Heart left ventricle (tissue), 16 donors: ENCODE measurements around the gene CLCN1. TPM values are rescaled to one million over a fixed set of nuclear protein-coding genes. Genes with fewer than 3 reads are reported as not detected.
A peak's percentile ranks its signal among the peaks of the same experiment; 100 is the strongest.

Experiments used
- ATAC-seq, 4 donors: fragments of 200-7000 bp; cut with Tn5 transposase; one replicate each; pipeline ENCODE4 v1.9.1; 2020 to 2022; ENCODE audit warnings: moderate library complexity in 4 of 4, mild to moderate bottlenecking in 3 of 4, moderate number of reproducible peaks in 1 of 4
- DNase-seq, 5 donors: peaks; one replicate each; pipeline ENCODE4 v3.0.0-alpha.2; 2020
- H3K27ac ChIP-seq, 12 donors: fragments of 200-600 bp; sonication (generic) in 4 of 12; one replicate each; pipeline versions ENCODE4 v1.5.0 to v1.8.0; 2016 to 2022; ENCODE audit warnings: mild to moderate bottlenecking in 2 of 12
- H3K27me3 ChIP-seq, 9 donors: fragments of 200-600 bp; sonication (generic) in 2 of 9; one replicate each; pipeline versions ENCODE4 v1.5.1 to v1.8.0; 2016 to 2022; ENCODE audit warnings: mild to moderate bottlenecking in 3 of 9
- H3K36me3 ChIP-seq, 9 donors: fragments of 200-600 bp; sonication (generic) in 2 of 9; one replicate each; pipeline versions ENCODE4 v1.5.0 to v1.8.0; 2018 to 2022; ENCODE audit warnings: mild to moderate bottlenecking in 2 of 9
- H3K4me1 ChIP-seq, 12 donors: fragments of 200-600 bp; sonication (generic) in 4 of 12; one replicate each; pipeline versions ENCODE4 v1.5.0 to v1.8.0; 2016 to 2022; ENCODE audit warnings: mild to moderate bottlenecking in 3 of 12
- H3K4me3 ChIP-seq, 12 donors: fragments of 200-600 bp; sonication (generic) in 4 of 12; one replicate each; pipeline versions ENCODE4 v1.5.0 to v1.8.0; 2017 to 2022; ENCODE audit warnings: mild to moderate bottlenecking in 9 of 12, moderate library complexity in 4 of 12
- H3K9me3 ChIP-seq, 12 donors: fragments of 200-600 bp; sonication (generic) in 4 of 12; one replicate each; pipeline versions ENCODE4 v1.5.0 to v1.8.0; 2016 to 2022; ENCODE audit warnings: mild to moderate bottlenecking in 1 of 12
- POLR2A ChIP-seq, 2 donors: fragments of 450-650 bp; IDR thresholded peaks; one replicate each; pipeline ENCODE4 v1.6.1; 2017; ENCODE audit warnings: antibody characterized with exemption in 2 of 2, mild to moderate bottlenecking in 2 of 2, moderate library complexity in 2 of 2
- WGBS, 4 donors: extraction: QIAGEN DNeasy Blood & Tissue Kit in 2 of 4; methylation state at CpG; one replicate each; pipeline versions ENCODE4 v1.1.5 to v1.1.7; 2013 to 2018; 5-methylcytosine and 5-hydroxymethylcytosine counted together
- intact Hi-C, 10 donors: fragments of 100-400 bp; cut with DNase I; formaldehyde crosslinking; loops; one replicate each; pipeline versions ENCODE4 v1.11.1 to v1.14.2; 2022
- polyA plus RNA-seq, 2 donors: library from polyadenylated mRNA; stranded (reverse); fragments of 200-250 nt; gene quantifications; one replicate each; pipeline ENCODE4 v1.2.3, GENCODE V29; 2013
- total RNA-seq, 9 donors: library from RNA; depleted of rRNA in 2 of 9; stranded (reverse); fragments of >200 nt in 2 of 9; fragmentation: NEBNext Ultra II Directional in 3 of 9; extraction: Animal tissue kit (Norgen Biotek cat#: 25700) in 3 of 9; gene quantifications; one replicate each; pipeline versions ENCODE4 v1.1.0 to v1.2.4, GENCODE V29; 2016 to 2023
- TF ChIP-seq, protein P1 (sequence below), 12 donors: fragments of 200-600 bp; sonication (generic) in 4 of 12; IDR thresholded peaks; one replicate each; pipeline versions ENCODE4 v1.5.0 to v1.8.0; 2018 to 2022; ENCODE audit warnings: antibody characterized with exemption in 12 of 12, mild to moderate bottlenecking in 5 of 12
- donor health status: ischemic (EF 13 %, LVEDD 7.1; RV severe dilation, severe dysfunction).
- donor health status: healthy with polysubstance abuse.
- donor health status: DM: no; HTN: yes; CAD: no.
- donor health status: DM: no; HTN: no; CAD: no.
- donor health status: ischemic (EF 25% LVEDD 6.9; RV normal size, moderate dysfunction).
- donor health status: ischemic (EF 25% LVEDD 5.7; RV mildly dilated, moderate dysfunction).
- donor health status: healthy.
- donor health status: DM: yes; HTN: yes; CAD: no.
- donor health status: ischemic (EF 35%, LVEDD 5.7; RV mildly dilated, moderate dysfunction).
- donor health status: nonischemic (EF 11% LVEDD 7.7; RV severe dilation, severe dysfunction).
- donor health status: DM: yes; HTN: yes; CAD: no.
- donor health status: PGD.
- donor health status: ischemic (EF 29% LVEDD 5.4; RV normal size, mild dysfunction).
- donor health status: nonischemic (EF 23%, LVEDD 6.1; RV moderate dilation, normal function).

Gene CLCN1
- total and polyA plus RNA-seq, 11 donors, result 0.03 to 1.4 TPM; not detected in 9

DNA sequence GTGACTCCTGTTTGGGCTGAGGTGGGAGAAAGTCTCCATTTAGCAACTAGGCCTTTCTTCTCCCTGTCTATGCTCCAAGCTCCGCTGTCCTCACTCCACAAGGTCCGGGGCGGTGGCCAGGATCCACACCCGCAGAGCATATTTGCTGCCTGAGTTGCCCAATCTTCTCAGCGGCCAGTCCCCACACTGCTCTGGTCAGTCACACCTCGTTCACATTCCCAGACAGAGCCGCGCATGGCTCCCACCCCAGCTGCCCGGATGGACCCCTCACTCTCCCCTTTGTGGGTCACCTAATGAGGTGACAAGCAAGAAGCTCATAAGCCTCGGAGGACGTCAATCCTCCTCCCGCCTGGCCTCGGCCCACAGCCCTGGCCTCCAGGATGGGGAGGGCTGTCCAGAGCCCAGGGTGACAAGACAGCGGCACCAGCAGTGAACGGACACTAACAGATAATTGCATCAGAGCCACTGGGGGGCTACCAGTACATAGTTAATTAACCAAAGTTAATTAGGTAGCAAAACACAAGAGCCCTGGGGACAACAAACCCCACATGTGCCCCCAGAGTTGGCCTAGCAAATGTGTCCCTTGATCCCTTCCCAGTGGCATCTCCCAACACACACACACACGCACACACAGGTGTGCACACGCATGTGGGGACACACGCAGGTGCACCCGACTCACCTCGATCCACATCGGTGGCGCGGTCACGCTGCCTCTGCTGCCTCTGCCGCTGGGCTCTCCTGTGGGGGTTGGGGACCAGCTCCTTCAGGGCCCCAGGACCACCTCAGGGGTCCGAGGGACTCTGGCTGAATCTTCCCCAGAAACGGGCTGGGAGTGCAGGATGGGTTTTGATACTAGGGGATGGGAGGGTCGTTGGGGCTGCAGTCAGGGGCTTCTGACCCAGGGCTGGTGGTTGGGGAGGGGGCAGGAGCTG, 81.0 kb downstream of the CLCN1 start:
- Histone ChIP-seq H3K27ac (no peak overlapping the region), H3K4me3 (no peak overlapping the region), H3K9me3 (no peaks in the 10 kb centered on the region), H3K4me1 (peaks cover 2 to 46% (median 31%) of the 10 kb centered on the region in 12 donors), H3K36me3 (peaks cover 0 to 9% (median 0%) of the 10 kb centered on the region in 9 donors), H3K27me3 (no peaks in the 10 kb centered on the region)
- intact Hi-C loops, result no loop called here
- TF ChIP-seq, protein P1, sequence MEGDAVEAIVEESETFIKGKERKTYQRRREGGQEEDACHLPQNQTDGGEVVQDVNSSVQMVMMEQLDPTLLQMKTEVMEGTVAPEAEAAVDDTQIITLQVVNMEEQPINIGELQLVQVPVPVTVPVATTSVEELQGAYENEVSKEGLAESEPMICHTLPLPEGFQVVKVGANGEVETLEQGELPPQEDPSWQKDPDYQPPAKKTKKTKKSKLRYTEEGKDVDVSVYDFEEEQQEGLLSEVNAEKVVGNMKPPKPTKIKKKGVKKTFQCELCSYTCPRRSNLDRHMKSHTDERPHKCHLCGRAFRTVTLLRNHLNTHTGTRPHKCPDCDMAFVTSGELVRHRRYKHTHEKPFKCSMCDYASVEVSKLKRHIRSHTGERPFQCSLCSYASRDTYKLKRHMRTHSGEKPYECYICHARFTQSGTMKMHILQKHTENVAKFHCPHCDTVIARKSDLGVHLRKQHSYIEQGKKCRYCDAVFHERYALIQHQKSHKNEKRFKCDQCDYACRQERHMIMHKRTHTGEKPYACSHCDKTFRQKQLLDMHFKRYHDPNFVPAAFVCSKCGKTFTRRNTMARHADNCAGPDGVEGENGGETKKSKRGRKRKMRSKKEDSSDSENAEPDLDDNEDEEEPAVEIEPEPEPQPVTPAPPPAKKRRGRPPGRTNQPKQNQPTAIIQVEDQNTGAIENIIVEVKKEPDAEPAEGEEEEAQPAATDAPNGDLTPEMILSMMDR (IDR thresholded peaks at IDR 0.05), result no peak
- TF ChIP-seq POLR2A (IDR thresholded peaks at IDR 0.05), result no peak
- WGBS, 4 donors, result 89 to 93% (median 92%) methylated on average over 16 to 28 of the region's 28 CpGs
- no peak for ATAC-seq
- peak in 2 of 5 donors; percentile 18 to 54 for DNase-seq

DNA sequence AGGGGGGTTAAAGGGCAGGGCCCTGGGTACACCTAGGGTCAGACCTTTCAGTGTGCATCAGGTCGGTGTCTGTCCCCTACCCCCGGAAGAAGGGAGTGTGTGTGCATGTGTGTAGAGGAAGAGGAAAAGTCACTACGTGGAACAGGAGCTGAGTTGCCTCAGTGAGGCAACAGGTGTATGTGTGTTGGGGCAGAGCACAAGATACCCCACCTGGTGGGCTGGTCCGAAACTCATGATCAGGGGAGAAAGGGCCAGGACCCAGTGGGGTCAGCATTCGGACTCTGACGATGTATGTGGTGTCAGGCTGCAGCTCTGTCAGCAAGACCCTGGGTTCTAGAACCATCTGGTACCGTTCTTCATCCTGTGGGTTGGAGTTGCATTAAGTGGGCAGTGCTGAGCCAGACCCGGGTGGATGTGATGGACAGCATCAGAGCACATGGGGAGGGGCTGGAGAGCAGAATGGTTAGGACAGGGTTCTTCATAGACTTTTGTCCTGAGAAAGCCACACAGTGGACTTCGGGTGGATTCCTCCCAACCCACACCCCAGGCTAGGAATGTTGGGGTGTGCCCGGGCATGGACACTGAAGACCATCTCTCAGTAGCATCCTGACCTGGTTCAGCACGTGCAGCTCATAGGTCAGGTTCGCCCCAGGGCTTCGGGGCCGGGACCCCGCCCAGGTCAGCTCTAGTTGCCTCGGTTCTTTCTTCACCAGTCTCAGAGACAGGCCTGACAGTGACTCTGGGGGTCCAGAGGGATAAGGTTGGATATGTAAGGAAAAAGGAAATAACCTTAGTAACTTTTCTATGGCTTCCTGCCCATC, 82.0 kb downstream of the CLCN1 start:
- intact Hi-C loops, result no loop called here
- ATAC-seq (no peak), DNase-seq (peak in 1 of 5 donors; percentile 50)
- Histone ChIP-seq H3K9me3 (no peaks in the 10 kb centered on the region), H3K4me1 (peaks cover 0 to 35% (median 21%) of the 10 kb centered on the region in 12 donors), H3K27me3 (no peaks in the 10 kb centered on the region), H3K4me3 (no peak overlapping the region), H3K36me3 (peaks cover 0 to 2% (median 0%) of the 10 kb centered on the region in 9 donors), H3K27ac (no peak overlapping the region)
- TF ChIP-seq POLR2A (IDR thresholded peaks at IDR 0.05), result no peak
- TF ChIP-seq, protein P1 (IDR thresholded peaks at IDR 0.05), result no peak
- WGBS, 4 donors, result 90 to 94% (median 91%) methylated on average over 15 to 16 of the region's 16 CpGs

DNA sequence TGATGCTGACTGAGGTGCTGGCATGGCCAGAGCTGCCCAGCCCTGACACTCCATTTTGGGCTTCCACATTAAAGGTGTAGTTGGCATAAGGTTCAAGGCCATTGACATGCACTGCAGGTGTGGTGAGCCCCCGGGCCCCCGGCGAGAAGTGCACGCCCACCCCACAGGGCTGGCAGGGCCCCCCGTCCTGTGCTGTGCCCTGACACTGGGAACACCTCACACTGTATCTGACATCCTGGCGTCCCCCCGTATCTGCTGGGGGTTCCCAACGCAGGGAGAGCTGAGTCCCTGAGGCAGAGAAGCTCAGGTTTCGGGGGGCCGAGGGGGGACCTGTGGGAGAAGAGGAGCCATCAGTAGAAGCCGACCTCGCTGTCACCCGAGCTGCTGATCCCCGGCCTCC, 82.7 kb downstream of the CLCN1 start:
- Histone ChIP-seq H3K4me3 (no peak overlapping the region), H3K27ac (no peak overlapping the region), H3K4me1 (peaks cover 0 to 29% (median 17%) of the 10 kb centered on the region in 12 donors), H3K36me3 (no peaks in the 10 kb centered on the region), H3K9me3 (no peaks in the 10 kb centered on the region), H3K27me3 (no peaks in the 10 kb centered on the region)
- intact Hi-C loops, result no loop called here
- TF ChIP-seq POLR2A (IDR thresholded peaks at IDR 0.05), result no peak
- TF ChIP-seq, protein P1 (IDR thresholded peaks at IDR 0.05), result no peak
- 95 to 97% (median 95%) methylated on average over 11 to 14 of the region's 14 CpGs for WGBS, 4 donors
- ATAC-seq, result no peak
- DNase-seq, result no peak

DNA sequence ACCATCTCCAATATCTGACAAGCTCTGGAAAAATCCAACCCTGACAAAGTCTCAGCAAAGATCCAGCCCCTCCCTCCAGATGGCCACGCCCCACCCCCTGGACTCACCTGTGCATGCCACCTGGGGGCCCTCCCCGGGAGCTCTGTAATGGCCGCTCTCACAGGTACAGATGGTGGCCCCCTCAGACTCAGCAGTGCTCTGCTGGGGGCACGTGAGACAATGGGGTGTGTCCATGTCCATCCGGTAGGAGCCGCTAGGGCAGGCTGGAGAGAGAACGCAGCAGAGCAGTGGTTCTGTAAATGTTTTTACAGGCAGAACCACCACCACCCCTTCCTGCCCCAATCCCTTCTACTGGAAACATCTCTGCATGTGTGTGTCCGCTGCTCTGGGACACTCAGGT, 83.2 kb downstream of the CLCN1 start:
- Histone ChIP-seq H3K4me3 (no peak overlapping the region), H3K9me3 (no peaks in the 10 kb centered on the region), H3K27me3 (no peaks in the 10 kb centered on the region), H3K36me3 (no peaks in the 10 kb centered on the region), H3K4me1 (peaks cover 0 to 24% (median 16%) of the 10 kb centered on the region in 12 donors), H3K27ac (no peak overlapping the region)
- TF ChIP-seq, protein P1 (IDR thresholded peaks at IDR 0.05), result no peak
- no peak for TF ChIP-seq POLR2A (IDR thresholded peaks at IDR 0.05)
- intact Hi-C loops, result no loop called here
- ATAC-seq (no peak), DNase-seq (no peak)
- WGBS, 4 donors, result 85 to 93% (median 89%) methylated on average over 5 to 8 of the region's 8 CpGs
